Tongue (tissue), 2 donors: ENCODE data around the gene SUCLG2. TPM values are rescaled to one million over a fixed set of nuclear protein-coding genes. Genes with fewer than 3 reads are reported as not detected.
"Not testable (repeated sequence)": the region's sequence is repeated elsewhere in the genome, so short reads cannot be mapped to it uniquely, and the experiment has no call there.

Source experiments
- DNase-seq: peaks from one replicate; pipeline ENCODE4 v3.0.0-alpha.2; 2015
- total RNA-seq: library from RNA; depleted of rRNA; stranded (reverse); fragments of >200 nt; gene quantifications from one replicate; pipeline ENCODE4 v1.2.3, GENCODE V29; 2014

The SUCLG2 gene
- total RNA-seq, 1 donor from 2014 or later: 56.4 TPM

- DNase-seq: no peak
These were observed 46.4 kb downstream of the SUCLG2 start for GRCh38 chr3:67608034-67608433.

GRCh38 chr3:67605377-67605776 lies 49.0 kb downstream of the SUCLG2 start:
- DNase-seq: no peak

- DNase-seq: no peak
These were observed 51.6 kb downstream of the SUCLG2 start for GRCh38 chr3:67602816-67603215.

GRCh38 chr3:67601919-67602608 lies 52.3 kb downstream of the SUCLG2 start:
- DNase-seq: no peak

GRCh38 chr3:67601385-67601784 lies 53.0 kb downstream of the SUCLG2 start:
- no peak for DNase-seq

- peak; percentile 35 for DNase-seq
These were observed 54.6 kb downstream of the SUCLG2 start for GRCh38 chr3:67599821-67600220.

DNA sequence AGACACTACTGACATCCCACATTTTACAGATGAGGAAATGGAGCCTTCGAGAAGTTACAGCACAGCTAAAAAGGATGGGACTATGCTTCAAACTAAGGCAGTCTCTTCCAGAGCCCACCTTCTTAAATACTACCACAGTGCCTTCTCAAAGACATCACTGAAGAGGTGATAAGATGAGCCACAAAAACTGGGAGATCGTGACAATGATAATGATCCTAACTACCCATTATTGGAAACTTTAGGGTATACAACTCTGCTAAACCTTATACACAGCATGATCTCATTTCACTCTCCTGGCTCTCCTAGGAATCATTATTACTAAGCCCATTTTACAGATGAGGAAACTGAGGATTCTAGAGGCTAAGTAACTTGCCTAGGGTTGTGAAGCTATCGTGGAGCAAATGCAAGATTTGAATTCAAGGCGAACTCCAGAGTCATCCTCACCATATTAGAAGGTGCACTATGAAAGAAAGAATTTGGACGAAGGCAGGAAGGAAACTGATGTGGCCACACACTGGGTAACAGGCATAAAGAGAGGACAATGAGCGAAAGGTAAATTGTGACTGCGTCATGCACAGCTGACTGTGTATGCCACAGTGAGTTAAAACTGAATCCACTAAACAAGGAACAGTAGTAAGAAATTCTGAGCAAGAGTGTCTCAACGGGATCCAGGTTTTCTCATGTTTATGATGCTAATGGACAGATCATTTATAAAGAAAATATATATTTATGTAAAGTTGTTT lies 55.4 kb downstream of the SUCLG2 start:
- no peak for DNase-seq

GRCh38 chr3:67595424-67595823 lies 59.0 kb downstream of the SUCLG2 start:
- DNase-seq: no peak

GRCh38 chr3:67593761-67594234 lies 60.6 kb downstream of the SUCLG2 start:
- no peak for DNase-seq

DNA sequence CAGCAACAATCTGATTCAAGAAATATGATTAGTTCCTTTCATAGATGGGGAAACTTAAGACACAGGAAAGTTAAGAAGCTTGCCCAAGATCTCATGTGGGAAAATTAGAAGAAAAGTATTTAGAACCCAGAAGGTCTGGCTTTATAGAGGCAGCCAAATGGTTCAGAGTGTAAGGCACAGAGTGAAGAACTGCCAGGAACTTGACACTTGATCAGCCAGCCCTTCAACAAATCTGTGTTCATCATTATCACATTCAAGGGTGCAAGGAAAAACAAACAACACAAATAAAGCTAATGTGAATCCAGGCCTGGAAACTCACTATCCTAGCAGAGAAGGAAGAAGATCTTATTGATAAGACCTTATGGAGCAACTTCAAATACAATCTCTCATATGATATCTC lies 62.4 kb downstream of the SUCLG2 start:
- no peak for DNase-seq

DNA sequence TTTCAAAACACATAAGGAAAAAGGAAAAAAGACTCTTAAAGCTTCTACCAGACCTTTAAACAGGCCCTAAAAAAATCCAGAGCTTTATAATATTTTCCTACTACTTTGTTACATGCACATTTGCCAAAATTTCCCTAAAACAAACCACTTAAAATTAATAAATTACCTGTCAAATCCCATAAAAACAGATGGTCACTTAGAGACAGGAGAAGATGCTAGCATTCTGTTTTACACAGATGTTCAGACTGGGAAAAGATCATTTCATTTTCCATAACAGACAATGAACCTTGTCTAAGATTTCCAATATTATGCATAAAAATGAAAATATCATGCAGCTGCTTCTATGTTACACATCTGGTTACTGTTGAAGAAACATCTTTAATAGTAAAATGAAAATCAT lies 66.6 kb downstream of the SUCLG2 start:
- DNase-seq: peak; percentile 49

GRCh38 chr3:67587301-67587700 lies 67.1 kb downstream of the SUCLG2 start:
- peak; percentile 59 for DNase-seq

- DNase-seq: not testable (repeated sequence)
These were observed 69.8 kb downstream of the SUCLG2 start for GRCh38 chr3:67584608-67585007.

DNA sequence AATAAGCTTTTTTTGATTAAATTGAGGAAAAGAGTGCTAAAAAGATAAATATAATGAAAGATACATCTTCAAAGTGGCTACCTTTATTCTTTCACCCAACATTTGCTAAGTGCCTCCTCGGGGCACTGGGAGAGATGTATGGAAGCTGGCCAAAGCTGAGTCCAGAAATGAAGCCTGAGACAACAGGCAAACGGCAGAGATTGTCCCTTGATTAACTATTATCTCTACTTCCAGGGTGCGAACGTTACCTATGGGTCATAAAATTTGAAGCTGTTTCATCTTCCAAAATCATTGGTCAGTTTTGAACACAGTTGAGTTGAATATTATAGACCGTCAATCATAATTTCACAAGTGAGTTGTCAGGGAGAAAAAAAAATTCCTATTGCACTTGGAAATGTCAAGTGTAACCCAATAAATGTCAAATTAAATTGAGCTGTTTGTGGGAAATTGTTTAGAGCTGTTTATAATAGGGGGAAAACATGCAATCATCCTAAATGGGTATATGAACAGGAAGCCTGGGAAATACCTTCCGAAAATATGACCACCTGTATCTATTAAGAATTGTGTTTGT lies 73.9 kb downstream of the SUCLG2 start:
- DNase-seq: no peak

DNA sequence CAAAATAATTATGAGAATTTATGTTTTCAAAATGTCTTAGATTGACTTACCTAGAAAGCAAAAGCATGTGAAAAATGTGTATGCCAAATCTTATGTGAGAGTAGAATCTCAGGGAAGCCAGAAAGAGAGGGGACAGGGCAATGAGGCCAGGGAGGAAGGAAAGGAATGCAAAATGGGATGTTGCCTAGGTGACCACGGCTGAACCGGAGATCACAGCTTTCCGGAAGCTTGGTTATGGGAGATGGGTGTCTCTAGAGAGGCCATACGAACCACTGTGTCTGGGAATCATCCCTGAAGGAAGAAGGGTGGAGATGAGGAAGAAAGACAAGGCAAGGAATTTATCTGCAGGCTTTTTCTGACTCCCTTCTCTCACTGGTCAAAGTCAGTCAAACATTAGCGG lies 76.0 kb downstream of the SUCLG2 start:
- no peak for DNase-seq

- no peak for DNase-seq
These were observed 78.0 kb downstream of the SUCLG2 start for GRCh38 chr3:67576441-67576840.

DNA sequence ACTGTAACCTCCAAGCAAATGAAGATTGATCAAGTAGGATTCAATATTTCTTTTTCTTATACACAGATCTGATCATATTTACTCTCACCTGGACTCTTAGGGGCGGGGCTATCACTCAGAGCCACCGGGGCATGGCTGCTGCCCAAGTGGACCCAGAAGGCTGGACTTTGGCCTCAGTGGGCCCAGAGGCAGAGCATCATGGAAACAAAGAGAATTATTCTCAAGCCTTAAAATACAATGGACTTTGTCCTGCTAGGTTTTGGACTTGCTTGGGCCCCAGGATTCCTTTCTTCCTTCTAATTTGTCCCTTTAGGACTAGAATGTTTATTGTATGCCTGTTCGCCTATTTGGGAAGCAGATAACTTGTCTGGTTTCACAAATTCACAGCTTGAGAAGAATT lies 85.1 kb downstream of the SUCLG2 start:
- DNase-seq: no peak

GRCh38 chr3:67567893-67568292 lies 86.5 kb downstream of the SUCLG2 start:
- no peak for DNase-seq

GRCh38 chr3:67564973-67565372 lies 89.4 kb downstream of the SUCLG2 start:
- no peak for DNase-seq

DNA sequence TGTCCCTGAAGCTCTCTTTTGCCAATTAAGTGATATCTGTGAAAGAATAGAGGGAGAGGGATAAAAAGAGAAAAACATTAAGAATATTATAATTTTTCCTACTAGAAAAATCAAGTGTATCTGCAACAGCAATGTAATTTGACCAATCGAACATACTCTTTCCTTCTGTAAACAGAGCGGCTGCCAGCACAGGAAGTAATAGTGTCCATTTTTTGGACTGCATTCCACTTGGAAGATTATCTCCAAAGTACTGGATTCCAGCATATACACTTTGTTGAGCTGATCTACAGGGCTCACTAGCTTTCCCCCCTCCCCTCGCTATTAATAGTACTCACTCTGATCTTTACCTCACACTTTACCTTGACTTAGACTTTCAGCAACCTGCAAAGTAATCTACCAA lies 90.4 kb downstream of the SUCLG2 start:
- no peak for DNase-seq

- DNase-seq: no peak
These were observed 92.6 kb downstream of the SUCLG2 start for GRCh38 chr3:67561667-67562394.

DNA sequence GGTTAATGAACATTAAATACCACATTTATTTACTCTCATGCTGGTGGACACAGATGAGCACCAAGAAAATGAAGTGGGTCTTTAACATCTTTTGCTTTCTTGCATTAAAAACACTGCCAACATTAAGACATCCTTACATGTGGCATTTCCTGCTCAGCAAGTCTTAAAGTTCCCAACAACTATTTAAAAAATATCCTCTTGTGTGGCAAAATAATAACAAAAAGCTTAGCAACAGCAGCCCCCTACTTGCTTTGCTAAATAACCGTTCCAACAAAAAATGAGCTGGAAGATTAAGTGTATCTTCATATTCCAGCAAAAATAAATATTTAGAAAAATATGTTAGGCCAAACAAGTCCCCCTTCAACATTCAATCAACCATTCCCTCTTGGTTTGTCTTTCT lies 93.1 kb downstream of the SUCLG2 start:
- DNase-seq: no peak
